Hepatocyte (in vitro differentiated cells): ENCODE results near the gene RNF149.

Source experiments
- EZH2 ChIP-seq: fragments of 200-600 bp; sonication (generic); IDR thresholded peaks from 2 replicates; pipeline ENCODE4 v1.6.1; 2016; ENCODE audit warnings: antibody characterized with exemption, mild to moderate bottlenecking, borderline replicate concordance
- EZH2phosphoT487 ChIP-seq: fragments of 200-600 bp; sonication (generic); IDR thresholded peaks from one replicate; pipeline ENCODE4 v1.6.1; 2018; ENCODE audit warnings: antibody characterized with exemption, mild to moderate bottlenecking, low read depth, moderate library complexity; ENCODE audit not compliant: unreplicated experiment, severe bottlenecking
- TF ChIP-seq, protein P1 (sequence below): fragments of 200-600 bp; sonication (generic); IDR thresholded peaks from 2 replicates; pipeline ENCODE4 v1.5.1; 2016; ENCODE audit warnings: antibody characterized with exemption, mild to moderate bottlenecking; ENCODE audit not compliant: poor library complexity

DNA sequence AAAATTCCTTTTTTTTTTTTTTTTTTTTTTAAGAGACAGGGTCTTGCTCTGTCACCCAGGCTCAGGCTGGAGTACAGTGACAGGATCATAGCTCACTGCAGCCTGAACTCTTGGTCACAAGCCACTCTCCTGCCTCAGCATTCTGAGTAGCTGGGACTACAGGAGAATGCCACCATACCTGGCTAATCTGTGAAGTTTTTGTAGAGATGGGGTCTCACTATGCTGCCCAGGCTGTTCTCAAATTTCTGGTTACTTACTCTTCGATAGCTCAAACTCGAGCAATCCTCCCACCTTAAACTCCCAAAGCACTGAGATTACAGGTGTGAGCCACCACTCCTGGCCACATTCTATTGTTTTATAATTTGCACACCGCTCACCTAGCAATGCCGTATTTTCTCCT is 27.0 kb downstream of the RNF149 start:
- no peak for TF ChIP-seq EZH2
- TF ChIP-seq, protein P1, sequence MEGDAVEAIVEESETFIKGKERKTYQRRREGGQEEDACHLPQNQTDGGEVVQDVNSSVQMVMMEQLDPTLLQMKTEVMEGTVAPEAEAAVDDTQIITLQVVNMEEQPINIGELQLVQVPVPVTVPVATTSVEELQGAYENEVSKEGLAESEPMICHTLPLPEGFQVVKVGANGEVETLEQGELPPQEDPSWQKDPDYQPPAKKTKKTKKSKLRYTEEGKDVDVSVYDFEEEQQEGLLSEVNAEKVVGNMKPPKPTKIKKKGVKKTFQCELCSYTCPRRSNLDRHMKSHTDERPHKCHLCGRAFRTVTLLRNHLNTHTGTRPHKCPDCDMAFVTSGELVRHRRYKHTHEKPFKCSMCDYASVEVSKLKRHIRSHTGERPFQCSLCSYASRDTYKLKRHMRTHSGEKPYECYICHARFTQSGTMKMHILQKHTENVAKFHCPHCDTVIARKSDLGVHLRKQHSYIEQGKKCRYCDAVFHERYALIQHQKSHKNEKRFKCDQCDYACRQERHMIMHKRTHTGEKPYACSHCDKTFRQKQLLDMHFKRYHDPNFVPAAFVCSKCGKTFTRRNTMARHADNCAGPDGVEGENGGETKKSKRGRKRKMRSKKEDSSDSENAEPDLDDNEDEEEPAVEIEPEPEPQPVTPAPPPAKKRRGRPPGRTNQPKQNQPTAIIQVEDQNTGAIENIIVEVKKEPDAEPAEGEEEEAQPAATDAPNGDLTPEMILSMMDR = no peak
- no peak for TF ChIP-seq EZH2phosphoT487
